Measurements from ENCODE around the gene NCF2. TPM values are rescaled to one million over a fixed set of nuclear protein-coding genes. Genes with fewer than 3 reads are reported as not detected.

Gene NCF2
- total and polyA plus RNA-seq, 2 donors (not counting 3 experiments of a cell fraction or from before 2014, with no cell fraction given), result 0.03 TPM; not detected in 1

DNA sequence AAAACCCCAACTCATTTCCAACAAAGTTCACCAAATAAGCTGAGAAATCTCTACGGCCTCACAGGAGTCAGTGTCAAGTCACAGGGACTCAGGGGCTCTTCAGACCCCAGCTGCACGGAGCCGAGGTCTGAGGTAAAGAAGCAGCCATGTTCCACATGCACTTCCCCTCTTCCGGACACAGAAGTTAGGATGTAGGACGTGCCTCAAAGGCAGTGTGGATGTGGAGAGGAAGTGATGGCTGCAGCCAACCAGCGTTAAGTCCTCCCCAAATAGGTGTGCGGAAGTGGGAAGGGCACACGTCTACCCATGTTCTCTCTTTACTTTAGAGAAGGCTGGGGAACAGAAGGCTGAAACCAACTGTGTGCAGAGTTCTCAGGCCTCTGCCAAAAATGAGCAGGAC is 14.6 kb upstream of the NCF2 start:
- dilution Hi-C loops (cut with MboI; ENCODE audit: extremely low pct_ligation_motif_present, low sequenced_read_pairs) (no loop called here), intact Hi-C loops (cut with micrococcal nuclease) (no loop called here)
- H3K36me3 ChIP-seq (ENCODE audit: control insufficient read depth in 2 of 2, extremely low read depth in 1 of 2, insufficient read depth in 2 of 2, low read length in 2 of 2), result no peaks in the 10 kb centered on the region
- H3K9ac ChIP-seq (replicated peaks; ENCODE audit: extremely low read depth, insufficient read depth, low read length), result no peak overlapping the region
- TF ChIP-seq GATA2 (IDR thresholded peaks at IDR 0.05; ENCODE audit: insufficient read depth, insufficient read length, low read depth, low read length) (no peak), POLR2AphosphoS5 (IDR thresholded peaks at IDR 0.05; ENCODE audit: insufficient read depth, low read depth, low read length) (no peak), FOS (IDR thresholded peaks at IDR 0.05; ENCODE audit: borderline replicate concordance, insufficient read depth, low read length) (no peak), POLR2A (IDR thresholded peaks at IDR 0.05; ENCODE audit: low read depth, low read length) (no peak)
- TF ChIP-seq, protein P1, sequence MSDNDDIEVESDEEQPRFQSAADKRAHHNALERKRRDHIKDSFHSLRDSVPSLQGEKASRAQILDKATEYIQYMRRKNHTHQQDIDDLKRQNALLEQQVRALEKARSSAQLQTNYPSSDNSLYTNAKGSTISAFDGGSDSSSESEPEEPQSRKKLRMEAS (IDR thresholded peaks at IDR 0.05; ENCODE audit: insufficient read depth, insufficient read length), result no peak
- FAIRE-seq, result no peak
- H3K27ac ChIP-seq (ENCODE audit: insufficient read depth, low read depth, low read length), result no peak overlapping the region
- peaks cover 13% of the 10 kb centered on the region for H3K4me1 ChIP-seq (ENCODE audit: control insufficient read depth, extremely low read depth, insufficient read depth, low read length)
- H3K9me3 ChIP-seq (replicated peaks; ENCODE audit: control insufficient read depth, insufficient read depth, low read length), result no peaks in the 10 kb centered on the region
- no peaks in the 10 kb centered on the region for H3K9me1 ChIP-seq (replicated peaks; ENCODE audit: control insufficient read depth, extremely low read depth, insufficient read depth, low read length)
- CTCF ChIA-PET, result interaction anchor here (1.0 kb wide), 1 partner anchor 16 kb away, joined by 3 read pairs; no protein-coding TSS in a partner anchor
- POLR2A ChIA-PET, result no interaction called here
- H3K4me3 ChIP-seq (replicated peaks in 1 of 3; ENCODE audit: insufficient read depth in 1 of 3, low read depth in 1 of 3, low read length in 3 of 3), result no peak overlapping the region
- BruUV-seq (replicated peaks), result no TSS peak
- no peaks in the 10 kb centered on the region for H4K20me1 ChIP-seq (replicated peaks; ENCODE audit: control insufficient read depth, extremely low read depth, insufficient read depth, low read length)
- no peak overlapping the region for H2AFZ ChIP-seq (ENCODE audit: low read depth, low read length)
- no peaks in the 10 kb centered on the region for H3K79me2 ChIP-seq (ENCODE audit: control insufficient read depth, insufficient read depth, low read length)
- no peaks in the 10 kb centered on the region for H3K27me3 ChIP-seq (ENCODE audit: control insufficient read depth in 2 of 2, insufficient read depth in 2 of 2, low read length in 2 of 2)
- DNase-seq (ENCODE audit: low read depth, low spot score), result no peak
- H3K4me2 ChIP-seq (ENCODE audit: insufficient read depth, low read length), result no peak overlapping the region

DNA sequence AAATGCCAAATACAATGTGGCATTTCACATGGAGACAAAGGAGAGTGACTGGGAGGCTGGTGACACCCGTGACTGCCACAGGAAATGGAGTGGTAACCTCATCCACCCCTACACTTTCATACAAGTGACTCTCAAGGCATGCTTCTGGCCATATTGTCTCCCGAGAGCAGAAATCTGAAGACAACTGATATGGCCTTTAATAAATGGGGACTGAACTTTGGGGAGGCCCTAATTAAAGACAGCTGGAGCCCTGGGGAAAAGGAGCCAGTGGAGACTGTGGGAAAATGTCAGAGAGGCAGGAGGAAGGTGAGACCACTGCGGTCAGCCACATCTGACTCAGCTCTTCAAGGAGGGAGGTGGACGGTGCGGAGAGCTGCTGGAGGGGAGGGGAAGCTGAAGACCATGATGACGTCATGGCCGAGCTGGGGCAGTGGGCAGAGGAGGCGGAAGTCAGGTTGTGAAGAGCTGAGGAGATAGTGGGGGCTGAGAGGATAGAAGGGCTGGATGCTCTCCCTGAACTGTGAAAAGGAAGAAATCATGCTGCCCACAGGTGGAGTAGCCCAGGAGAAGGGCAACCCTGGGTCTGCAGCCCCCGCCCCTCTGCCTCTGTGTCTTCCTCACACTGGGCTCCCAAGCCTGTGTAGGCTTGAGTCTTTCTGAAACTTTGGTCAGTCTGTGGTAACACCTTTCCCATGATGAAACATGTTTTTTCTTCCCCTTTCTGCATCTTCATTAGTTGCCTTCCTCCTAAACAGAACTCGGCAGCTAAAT is 14.0 kb upstream of the NCF2 start:
- DNase-seq (ENCODE audit: low read depth, low spot score), result no peak
- Histone ChIP-seq H3K4me2 (ENCODE audit: insufficient read depth, low read length) (no peak overlapping the region), H3K79me2 (ENCODE audit: control insufficient read depth, insufficient read depth, low read length) (no peaks in the 10 kb centered on the region), H3K9me3 (replicated peaks; ENCODE audit: control insufficient read depth, insufficient read depth, low read length) (no peaks in the 10 kb centered on the region), H3K9me1 (replicated peaks; ENCODE audit: control insufficient read depth, extremely low read depth, insufficient read depth, low read length) (no peaks in the 10 kb centered on the region), H3K36me3 (ENCODE audit: control insufficient read depth in 2 of 2, extremely low read depth in 1 of 2, insufficient read depth in 2 of 2, low read length in 2 of 2) (no peaks in the 10 kb centered on the region), H2AFZ (ENCODE audit: low read depth, low read length) (no peak overlapping the region), H4K20me1 (replicated peaks; ENCODE audit: control insufficient read depth, extremely low read depth, insufficient read depth, low read length) (no peaks in the 10 kb centered on the region), H3K4me1 (ENCODE audit: control insufficient read depth, extremely low read depth, insufficient read depth, low read length) (peaks cover 10% of the 10 kb centered on the region), H3K27me3 (ENCODE audit: control insufficient read depth in 2 of 2, insufficient read depth in 2 of 2, low read length in 2 of 2) (no peaks in the 10 kb centered on the region), H3K27ac (ENCODE audit: insufficient read depth, low read depth, low read length) (no peak overlapping the region), H3K9ac (replicated peaks; ENCODE audit: extremely low read depth, insufficient read depth, low read length) (no peak overlapping the region), H3K4me3 (replicated peaks in 1 of 3; ENCODE audit: insufficient read depth in 1 of 3, low read depth in 1 of 3, low read length in 3 of 3) (no peak overlapping the region)
- CTCF ChIA-PET, result interaction anchor here (1.0 kb wide), 1 partner anchor 15 kb away, joined by 3 read pairs; no protein-coding TSS in a partner anchor
- TF ChIP-seq, protein P1 (IDR thresholded peaks at IDR 0.05; ENCODE audit: insufficient read depth, insufficient read length), result no peak
- TF ChIP-seq POLR2AphosphoS5 (IDR thresholded peaks at IDR 0.05; ENCODE audit: insufficient read depth, low read depth, low read length) (no peak), MYC (IDR thresholded peaks at IDR 0.05; ENCODE audit: low read depth, low read length) (no peak), FOS (IDR thresholded peaks at IDR 0.05; ENCODE audit: borderline replicate concordance, insufficient read depth, low read length) (no peak), GATA2 (IDR thresholded peaks at IDR 0.05; ENCODE audit: insufficient read depth, insufficient read length, low read depth, low read length) (no peak), JUN (IDR thresholded peaks at IDR 0.05; ENCODE audit: borderline replicate concordance, insufficient read depth, insufficient read length, low read depth) (no peak), POLR2A (IDR thresholded peaks at IDR 0.05; ENCODE audit: low read depth, low read length) (no peak), EZH2 (IDR thresholded peaks at IDR 0.05; ENCODE audit: borderline replicate concordance, low read depth, low read length, severe bottlenecking) (no peak)
- TF ChIP-seq, protein P2, sequence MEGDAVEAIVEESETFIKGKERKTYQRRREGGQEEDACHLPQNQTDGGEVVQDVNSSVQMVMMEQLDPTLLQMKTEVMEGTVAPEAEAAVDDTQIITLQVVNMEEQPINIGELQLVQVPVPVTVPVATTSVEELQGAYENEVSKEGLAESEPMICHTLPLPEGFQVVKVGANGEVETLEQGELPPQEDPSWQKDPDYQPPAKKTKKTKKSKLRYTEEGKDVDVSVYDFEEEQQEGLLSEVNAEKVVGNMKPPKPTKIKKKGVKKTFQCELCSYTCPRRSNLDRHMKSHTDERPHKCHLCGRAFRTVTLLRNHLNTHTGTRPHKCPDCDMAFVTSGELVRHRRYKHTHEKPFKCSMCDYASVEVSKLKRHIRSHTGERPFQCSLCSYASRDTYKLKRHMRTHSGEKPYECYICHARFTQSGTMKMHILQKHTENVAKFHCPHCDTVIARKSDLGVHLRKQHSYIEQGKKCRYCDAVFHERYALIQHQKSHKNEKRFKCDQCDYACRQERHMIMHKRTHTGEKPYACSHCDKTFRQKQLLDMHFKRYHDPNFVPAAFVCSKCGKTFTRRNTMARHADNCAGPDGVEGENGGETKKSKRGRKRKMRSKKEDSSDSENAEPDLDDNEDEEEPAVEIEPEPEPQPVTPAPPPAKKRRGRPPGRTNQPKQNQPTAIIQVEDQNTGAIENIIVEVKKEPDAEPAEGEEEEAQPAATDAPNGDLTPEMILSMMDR (IDR thresholded peaks at IDR 0.05; ENCODE audit: extremely low read depth in 1 of 2, insufficient read depth in 1 of 2, low read depth in 1 of 2, low read length in 2 of 2), result no peak
- intact Hi-C loops (cut with micrococcal nuclease) (no loop called here), dilution Hi-C loops (cut with MboI; ENCODE audit: extremely low pct_ligation_motif_present, low sequenced_read_pairs) (no loop called here)
- POLR2A ChIA-PET, result no interaction called here
- BruUV-seq (replicated peaks), result no TSS peak
- FAIRE-seq, result no peak

All from endothelial cell of umbilical vein (primary cell).